Measurements from ENCODE around the gene ZBTB20. TPM values are rescaled to one million over a fixed set of nuclear protein-coding genes. Genes with fewer than 3 reads are reported as not detected.
A peak's percentile ranks its signal among the peaks of the same experiment; 100 is the strongest.

ZBTB20 gene
- total and polyA plus RNA-seq, 2 of the 4 experiments (the other 2 are of a cell fraction) = 0.75 to 14.7 TPM

DNA sequence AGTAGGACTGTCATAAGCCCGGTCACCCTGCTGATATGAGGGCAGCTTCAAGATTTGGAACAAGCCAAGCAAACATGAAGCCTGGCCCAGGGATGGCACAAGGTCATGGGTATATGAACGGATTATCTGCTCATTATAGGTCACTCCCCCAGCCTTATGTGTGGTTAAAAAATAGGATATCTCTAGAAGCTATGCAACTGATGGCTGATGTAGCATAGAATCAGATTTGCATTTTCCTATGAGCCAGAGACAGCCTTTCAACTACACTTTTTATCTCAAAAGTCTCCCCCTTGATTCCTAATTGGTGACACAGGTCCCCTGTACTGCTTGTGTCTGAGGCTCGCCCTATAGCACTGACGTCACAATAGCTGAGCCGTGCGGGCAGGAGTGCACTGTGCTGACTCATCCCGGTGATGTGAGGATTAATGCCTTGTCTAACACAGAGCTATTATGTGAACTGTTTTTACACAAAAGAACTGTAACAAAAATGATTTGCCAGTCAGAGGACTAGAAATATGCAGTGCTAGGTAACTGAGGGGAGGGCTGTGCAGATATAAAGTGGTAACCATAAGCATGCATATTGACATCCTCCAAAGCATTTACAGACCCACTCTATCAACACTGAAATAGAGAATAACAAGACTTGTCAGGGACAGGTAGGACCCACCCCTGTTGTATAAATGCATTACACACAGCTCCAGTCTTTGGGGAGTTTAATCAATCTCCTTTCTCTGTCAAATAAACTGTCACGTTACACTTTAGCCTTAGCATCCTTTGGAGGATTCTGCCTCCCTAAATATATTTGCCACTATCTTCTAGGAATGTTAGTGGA, 648.3 kb downstream of the ZBTB20 start:
- Histone ChIP-seq H2AK5ac (ENCODE audit: low read depth, low read length) (peak overlapping the region; percentile 64), H3K27ac (ENCODE audit: insufficient read depth, low read length) (no peak overlapping the region), H3K79me1 (ENCODE audit: low read depth in 1 of 2, low read length in 2 of 2) (peaks cover 4 to 39% of the 10 kb centered on the region in 2 experiments; a peak in 3 of 4 replicates), H3K4me1 (ENCODE audit: control insufficient read depth, insufficient read depth, low read length) (peaks cover 8% of the 10 kb centered on the region), H3K4ac (ENCODE audit: low read depth, low read length) (peak overlapping the region; percentile 36; the same call in 1 of the 2 replicates), H3K9me1 (ENCODE audit: insufficient read depth, low read length) (peaks cover 17% of the 10 kb centered on the region), H4K20me1 (ENCODE audit: insufficient read depth, low read length) (peaks cover 8% of the 10 kb centered on the region; the same call in 1 of the 2 replicates), H3K56ac (ENCODE audit: extremely low read depth, insufficient read depth, low read length) (no peak overlapping the region), H2BK20ac (ENCODE audit: low read depth, low read length) (no peak overlapping the region), H3K14ac (replicated peaks; ENCODE audit: low read depth, low read length) (0 out of 2 replicates have a peak overlapping the region, but pooled peaks have one; percentile 8), H3K23ac (ENCODE audit: low read depth, low read length) (peak overlapping the region; percentile 18; the same call in 1 of the 2 replicates), H2BK120ac (ENCODE audit: low read depth, low read length) (0 out of 2 replicates have a peak overlapping the region, but pooled peaks have one; percentile 7), H4K91ac (ENCODE audit: insufficient read depth, low read depth, low read length) (no peak overlapping the region), H2BK15ac (ENCODE audit: low read depth, low read length) (no peak overlapping the region), H2BK5ac (ENCODE audit: low read depth, low read length, poor library complexity, severe bottlenecking) (no peak overlapping the region), H3K9ac (ENCODE audit: low read depth, low read length) (no peak overlapping the region), H4K5ac (ENCODE audit: low read depth, low read length) (no peak overlapping the region), H2AFZ (replicated peaks; ENCODE audit: low read length, poor library complexity) (no peak overlapping the region), H3K9me3 (ENCODE audit: control insufficient read depth, insufficient read depth, low read length) (no peaks in the 10 kb centered on the region), H3K4me2 (ENCODE audit: low read depth, low read length) (no peak overlapping the region), H3K18ac (ENCODE audit: low read depth, low read length) (no peak overlapping the region), H4K8ac (ENCODE audit: low read depth in 2 of 2, low read length in 2 of 2) (no peak overlapping the region), H3K36me3 (ENCODE audit: control insufficient read depth, insufficient read depth, low read length) (0 out of 2 replicates have a peak, but pooled peaks cover 1% of the 10 kb centered on the region), H3K27me3 (ENCODE audit: control insufficient read depth, insufficient read depth, low read length) (no peaks in the 10 kb centered on the region), H3K4me3 (ENCODE audit: insufficient read depth, low read depth, low read length) (no peak overlapping the region), H2AK9ac (replicated peaks; ENCODE audit: low read depth, low read length, poor library complexity) (peak overlapping the region; percentile 73)
- TF ChIP-seq MAFK (IDR thresholded peaks at IDR 0.05; ENCODE audit: low read depth, low read length) = 0 out of 2 replicates have a peak, but pooled peaks have one; percentile 11
- peak; percentile 48 for TF ChIP-seq FOS (IDR thresholded peaks at IDR 0.05; ENCODE audit: low read depth, low read length)
- TF ChIP-seq NFE2L2 (IDR thresholded peaks at IDR 0.05; ENCODE audit: low read depth, low read length) = peak; percentile 22; the same call in 1 of the 2 replicates
- TF ChIP-seq CHD1 (IDR thresholded peaks at IDR 0.05; ENCODE audit: low read depth, low read length) = no peak
- dilution Hi-C loops (cut with HindIII; ENCODE audit: low sequenced_read_pairs, unreplicated experiment) = no loop called here
- CTCF ChIA-PET = no interaction called here
- WGBS, 2 experiments (ENCODE audit: extremely low coverage in 2 of 2, insufficient read length in 1 of 2) = no CpG with 5 or more reads among the region's 8 CpGs
- BruUV-seq (replicated peaks) = no TSS peak
- intact Hi-C loops (cut with micrococcal nuclease) = no loop called here
- in situ Hi-C loops (cut with MboI; ENCODE audit: low sequenced_read_pairs) = no loop called here
- ATAC-seq (ENCODE audit: low read depth) = peak; percentile 62
- POLR2A ChIA-PET (ENCODE audit: unreplicated experiment) = no interaction called here
- DNase-seq = peak; percentile 81

All from IMR-90 (cell line).